ENCODE measurements around the gene ST8SIA5. TPM values are rescaled to one million over a fixed set of nuclear protein-coding genes. Genes with fewer than 3 reads are reported as not detected.

The ST8SIA5 gene
- total and polyA plus RNA-seq, 9 donors = 0.35 to 1.3 (median 0.52) TPM; not detected in 1

GRCh38 chr18:46751882-46752281, 5.0 kb downstream of the ST8SIA5 start:
- TF ChIP-seq POLR2A (IDR thresholded peaks at IDR 0.05) = no peak
- no peak for TF ChIP-seq EP300 (IDR thresholded peaks at IDR 0.05)
- TF ChIP-seq CTCF (IDR thresholded peaks at IDR 0.05) = no peak
- Histone ChIP-seq H3K36me3 (no peaks in the 10 kb centered on the region), H3K4me3 (no peak overlapping the region), H3K4me1 (ENCODE audit: insufficient read depth) (no peaks in the 10 kb centered on the region), H3K27ac (no peak overlapping the region), H3K27me3 (no peaks in the 10 kb centered on the region), H3K9me3 (no peaks in the 10 kb centered on the region)
- WGBS, 3 donors = 83 to 92% (median 87%) methylated on average over 8 of the region's 8 CpGs
- intact Hi-C loops (cut with DNase I) = no loop called here
- DNase-seq = no peak

- Histone ChIP-seq H3K9me3 (no peaks in the 10 kb centered on the region), H3K4me3 (no peak overlapping the region), H3K4me1 (ENCODE audit: insufficient read depth) (no peaks in the 10 kb centered on the region), H3K36me3 (no peaks in the 10 kb centered on the region), H3K27ac (no peak overlapping the region), H3K27me3 (no peaks in the 10 kb centered on the region)
- no peak for DNase-seq
- intact Hi-C loops (cut with DNase I) = no loop called here
- 69 to 70% (median 69%) methylated on average over 6 of the region's 6 CpGs for WGBS, 3 donors
- TF ChIP-seq CTCF (IDR thresholded peaks at IDR 0.05) (no peak), EP300 (IDR thresholded peaks at IDR 0.05) (no peak), POLR2A (IDR thresholded peaks at IDR 0.05) (no peak)
Measured at GRCh38 chr18:46750626-46751025, 6.2 kb downstream of the ST8SIA5 start.

GRCh38 chr18:46748466-46748865, 8.4 kb downstream of the ST8SIA5 start:
- TF ChIP-seq POLR2A (IDR thresholded peaks at IDR 0.05) (no peak), CTCF (IDR thresholded peaks at IDR 0.05) (no peak), EP300 (IDR thresholded peaks at IDR 0.05) (no peak)
- intact Hi-C loops (cut with DNase I) = no loop called here
- no peaks in the 10 kb centered on the region for H3K4me1 ChIP-seq (ENCODE audit: insufficient read depth)
- 81 to 87% (median 84%) methylated on average over 2 of the region's 2 CpGs for WGBS, 3 donors
- no peaks in the 10 kb centered on the region for H3K36me3 ChIP-seq
- no peaks in the 10 kb centered on the region for H3K27me3 ChIP-seq
- no peaks in the 10 kb centered on the region for H3K9me3 ChIP-seq
- no peak overlapping the region for H3K27ac ChIP-seq
- DNase-seq = no peak
- H3K4me3 ChIP-seq = no peak overlapping the region

- H3K36me3 ChIP-seq = no peaks in the 10 kb centered on the region
- no peak for DNase-seq
- no peaks in the 10 kb centered on the region for H3K27me3 ChIP-seq
- H3K27ac ChIP-seq = no peak overlapping the region
- intact Hi-C loops (cut with DNase I) = no loop called here
- H3K9me3 ChIP-seq = no peaks in the 10 kb centered on the region
- 55 to 62% (median 60%) methylated on average over 2 of the region's 2 CpGs for WGBS, 3 donors
- no peak overlapping the region for H3K4me3 ChIP-seq
- H3K4me1 ChIP-seq (ENCODE audit: insufficient read depth) = no peaks in the 10 kb centered on the region
- TF ChIP-seq CTCF (IDR thresholded peaks at IDR 0.05) = no peak
Measured at GRCh38 chr18:46740046-46740445, 16.8 kb downstream of the ST8SIA5 start.

GRCh38 chr18:46738491-46738890, 18.4 kb downstream of the ST8SIA5 start:
- Histone ChIP-seq H3K4me3 (no peak overlapping the region), H3K27me3 (no peaks in the 10 kb centered on the region), H3K9me3 (no peaks in the 10 kb centered on the region), H3K27ac (no peak overlapping the region), H3K4me1 (ENCODE audit: insufficient read depth) (no peaks in the 10 kb centered on the region), H3K36me3 (no peaks in the 10 kb centered on the region)
- intact Hi-C loops (cut with DNase I) = no loop called here
- WGBS, 3 donors = 75 to 80% (median 79%) methylated on average over 7 of the region's 7 CpGs
- no peak for DNase-seq
- TF ChIP-seq CTCF (IDR thresholded peaks at IDR 0.05) = no peak
- TF ChIP-seq EP300 (IDR thresholded peaks at IDR 0.05) = no peak
- no peak for TF ChIP-seq POLR2A (IDR thresholded peaks at IDR 0.05)
